Glomerular endothelial cell (primary cell): ENCODE measurements around the gene ZNF496. TPM values are rescaled to one million over a fixed set of nuclear protein-coding genes. Genes with fewer than 3 reads are reported as not detected.
"Not testable (repeated sequence)": the region's sequence is repeated elsewhere in the genome, so short reads cannot be mapped to it uniquely, and the experiment has no call there.

ENCODE experiments used
- DNase-seq: peaks from one replicate; pipeline ENCODE4 v3.0.0-alpha.2; 2011; ENCODE audit warnings: low read depth, low spot score; ENCODE audit errors: extremely low read depth
- total RNA-seq: library from RNA; depleted of rRNA; stranded (reverse); fragments of >200 nt; gene quantifications from 2 replicates; pipeline ENCODE4 v1.2.3, GENCODE V29; 2015

The ZNF496 gene
- total RNA-seq, 1 donor from 2014 or later = 55.9 TPM

DNA sequence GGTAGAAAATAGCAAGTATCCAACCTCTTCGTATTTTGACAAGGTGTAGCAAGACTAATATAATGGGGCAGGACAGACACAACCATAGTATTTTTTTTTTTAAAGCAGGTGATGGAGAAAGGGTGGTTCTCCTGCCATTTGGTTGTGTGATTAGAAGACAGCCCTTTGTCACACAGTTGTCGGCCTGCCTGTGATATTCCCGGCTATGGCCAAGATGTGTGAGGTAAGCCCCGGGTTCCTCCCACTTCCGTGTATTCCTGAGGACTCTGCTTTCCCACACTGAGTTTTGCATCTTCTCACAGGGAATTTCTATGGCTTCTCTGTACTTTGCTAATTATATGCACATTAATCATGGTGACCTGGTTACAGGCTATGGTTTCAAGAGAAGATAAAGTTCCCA is 35.9 kb downstream of the ZNF496 start:
- no peak for DNase-seq

- no peak for DNase-seq
These were observed 36.4 kb downstream of the ZNF496 start for GRCh38 chr1:247295274-247295684.

GRCh38 chr1:247294282-247294681 is 37.4 kb downstream of the ZNF496 start:
- no peak for DNase-seq

DNA sequence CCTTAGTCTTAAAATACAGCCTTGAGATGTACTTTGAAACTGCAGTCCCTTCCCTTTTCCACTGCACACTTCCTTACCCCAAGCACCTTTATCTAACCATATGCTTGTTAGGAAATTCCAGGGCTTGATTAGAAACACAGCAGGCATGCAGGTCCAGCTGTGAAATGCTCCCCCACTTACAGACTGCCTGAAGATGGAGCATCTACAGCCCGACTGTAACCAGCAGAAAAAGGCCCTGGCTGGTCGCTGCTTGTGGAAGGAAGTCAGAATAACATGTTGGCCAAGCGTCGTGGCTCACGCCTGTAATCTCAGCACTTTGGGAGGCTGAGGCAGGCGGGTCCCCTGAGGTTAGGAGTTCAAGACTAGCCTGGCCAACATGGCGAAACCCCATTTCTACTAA is 38.6 kb downstream of the ZNF496 start:
- DNase-seq = no peak

- no peak for DNase-seq
These were observed 39.7 kb downstream of the ZNF496 start for GRCh38 chr1:247291833-247292561.

DNA sequence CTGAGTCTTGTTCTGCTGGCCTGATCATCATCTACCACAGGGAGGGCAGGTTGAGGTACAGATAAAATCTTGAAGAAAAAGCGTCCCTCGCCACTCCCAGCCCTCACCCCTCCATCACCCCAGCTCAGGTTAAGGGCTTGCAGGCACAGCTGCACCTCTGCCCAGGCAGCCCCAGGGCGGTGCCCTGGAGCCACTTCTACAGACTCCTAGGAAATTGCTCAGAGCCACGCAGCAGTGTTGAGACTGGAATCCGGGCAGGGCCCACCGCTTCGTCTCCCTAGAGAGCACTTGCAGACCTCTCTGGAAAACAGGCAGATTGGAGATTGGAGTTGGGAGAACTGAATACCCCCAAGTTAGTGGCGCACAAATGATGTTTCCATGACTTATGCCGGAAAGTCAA is 40.5 kb downstream of the ZNF496 start:
- DNase-seq = no peak

DNA sequence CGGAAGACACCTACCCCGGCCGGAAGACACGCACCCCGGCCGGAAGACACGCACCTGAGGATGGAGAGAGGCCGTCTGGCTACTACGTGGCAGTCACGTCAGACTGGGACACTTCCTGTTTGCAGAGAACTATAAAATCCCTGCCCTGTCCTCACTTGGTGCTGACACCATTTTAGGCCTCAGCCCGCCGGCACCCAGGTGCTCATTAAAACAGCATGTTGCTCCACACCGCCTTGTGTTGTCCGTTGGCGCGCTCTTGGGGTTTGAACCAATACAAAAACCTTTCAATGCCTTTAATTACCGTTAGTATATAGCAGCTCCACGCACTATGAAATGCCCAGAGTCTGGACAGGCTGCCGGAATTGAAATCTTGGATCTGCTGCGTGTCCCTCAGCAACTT is 41.1 kb downstream of the ZNF496 start:
- no peak for DNase-seq

GRCh38 chr1:247289274-247289892 is 42.3 kb downstream of the ZNF496 start:
- DNase-seq = not testable (repeated sequence)

- no peak for DNase-seq
These were observed 43.3 kb downstream of the ZNF496 start for GRCh38 chr1:247288341-247288740.

- no peak for DNase-seq
These were observed 44.2 kb downstream of the ZNF496 start for GRCh38 chr1:247287460-247287859.

- no peak for DNase-seq
These were observed 45.5 kb downstream of the ZNF496 start for GRCh38 chr1:247286134-247286670.

DNA sequence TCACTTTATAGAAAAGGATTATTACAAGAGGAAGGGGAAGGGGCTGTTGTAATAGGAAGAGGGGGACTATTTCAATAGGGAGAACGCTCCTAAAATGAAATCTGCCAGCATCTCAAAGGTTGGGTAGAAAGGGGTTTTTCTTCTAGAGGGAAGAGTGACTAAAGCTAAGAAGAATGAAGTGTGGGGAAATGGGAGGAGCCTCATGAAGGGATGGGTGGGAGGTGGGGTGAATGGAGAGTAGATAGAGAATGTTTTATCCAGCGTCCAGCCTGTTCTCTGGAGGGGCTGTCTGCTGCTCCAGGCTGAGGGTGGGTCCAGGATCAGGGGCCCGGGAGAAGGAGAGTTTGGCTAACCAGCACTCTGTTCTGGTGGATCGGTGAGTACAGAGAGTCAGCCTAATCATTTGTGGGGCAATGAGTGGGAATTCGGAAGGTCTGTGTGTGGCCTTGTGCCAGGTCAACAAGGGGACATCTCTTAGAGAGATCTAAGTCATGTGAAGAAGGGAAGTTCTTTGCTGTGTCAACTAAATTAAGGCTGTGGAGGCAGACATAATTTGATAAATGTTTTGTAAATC is 50.6 kb downstream of the ZNF496 start:
- no peak for DNase-seq

GRCh38 chr1:247277191-247277590 is 54.5 kb downstream of the ZNF496 start:
- no peak for DNase-seq

DNA sequence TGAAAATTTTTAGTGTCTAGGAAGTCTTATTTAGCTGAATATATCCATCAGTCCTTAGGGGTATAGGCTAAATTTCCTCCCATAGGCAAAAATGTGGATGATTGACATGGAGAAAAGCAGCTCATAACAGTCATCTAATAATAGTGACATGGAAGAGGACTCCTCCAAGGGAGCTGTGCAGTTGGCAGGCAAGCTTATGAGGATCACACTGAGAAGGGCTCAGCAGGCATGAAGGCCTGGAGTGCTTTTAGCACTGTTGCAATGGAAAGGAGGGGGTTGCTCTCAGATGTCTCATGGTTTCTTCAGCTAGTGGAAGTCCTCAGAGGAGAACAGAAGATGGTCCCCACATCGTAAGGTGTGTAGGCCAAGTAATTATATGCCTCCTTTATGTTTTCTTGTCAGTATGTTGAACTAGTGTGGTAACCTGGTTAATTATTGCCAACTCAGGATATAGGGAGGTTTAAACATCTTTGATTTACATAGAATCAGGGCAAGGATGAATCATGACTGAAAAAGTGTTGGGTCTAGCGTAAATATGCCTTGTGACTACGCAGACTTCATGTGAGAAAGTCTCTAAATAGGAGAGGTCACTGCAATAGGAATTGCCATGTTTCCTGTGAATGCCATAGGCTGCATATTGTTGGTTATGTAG is 56.9 kb downstream of the ZNF496 start:
- no peak for DNase-seq

DNA sequence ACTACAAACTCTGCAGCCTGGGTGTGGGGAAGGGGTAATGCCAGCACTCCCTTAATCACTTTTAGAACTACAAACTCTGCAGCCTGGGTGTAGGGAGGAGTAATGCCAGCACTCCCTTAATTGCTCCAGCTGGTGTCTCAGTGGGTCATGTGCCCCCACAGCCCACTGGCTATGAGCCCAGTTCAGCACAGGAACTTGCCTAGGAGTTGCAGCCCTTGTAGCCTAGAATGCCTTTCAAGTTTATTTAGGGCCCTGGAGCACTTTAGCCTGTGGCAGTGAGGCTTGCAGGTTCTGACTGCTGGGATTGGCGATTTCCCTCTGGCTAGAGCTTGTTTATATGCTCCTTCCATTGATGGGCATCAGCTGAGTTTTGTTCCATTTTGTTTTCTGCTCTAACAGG is 58.7 kb downstream of the ZNF496 start:
- DNase-seq = no peak

DNA sequence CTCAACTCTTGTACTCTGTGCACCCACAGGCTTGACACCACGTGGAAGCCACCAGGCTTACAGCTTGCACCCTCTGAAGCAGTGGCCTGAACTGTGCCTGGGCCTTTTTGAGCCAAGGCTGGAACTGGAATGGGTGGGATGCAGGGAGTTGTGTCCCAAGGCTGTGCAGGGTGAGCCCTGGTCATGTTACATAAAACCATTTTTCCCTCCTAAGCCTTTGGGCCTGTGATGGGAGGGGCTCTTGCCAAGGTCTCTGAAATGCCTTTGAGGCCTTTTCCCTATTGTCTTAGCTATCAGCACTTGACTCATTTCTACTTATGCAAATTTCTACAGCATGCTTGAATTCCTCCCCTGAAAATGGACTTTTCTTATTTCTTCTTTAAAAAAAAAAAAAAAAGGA is 61.7 kb downstream of the ZNF496 start:
- DNase-seq = no peak

DNA sequence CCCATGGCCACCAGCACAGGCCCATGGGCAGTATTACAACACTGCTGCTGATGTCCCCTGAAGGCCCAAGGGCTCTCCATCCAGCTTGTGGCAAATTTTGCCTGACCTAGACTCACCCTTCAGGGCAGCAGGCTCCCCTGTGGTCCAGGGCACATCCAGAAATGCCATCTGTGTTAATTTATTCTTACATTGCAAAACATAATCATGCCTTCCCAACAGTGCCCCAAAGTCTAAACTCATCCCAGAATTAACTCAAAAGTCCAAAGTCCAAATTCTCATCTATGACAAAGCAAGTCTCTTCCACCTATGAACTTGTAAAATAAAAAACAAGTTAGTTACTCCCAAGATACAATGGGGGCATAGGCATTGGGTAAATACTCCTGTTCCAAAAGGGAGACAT is 62.5 kb downstream of the ZNF496 start:
- DNase-seq = no peak

DNA sequence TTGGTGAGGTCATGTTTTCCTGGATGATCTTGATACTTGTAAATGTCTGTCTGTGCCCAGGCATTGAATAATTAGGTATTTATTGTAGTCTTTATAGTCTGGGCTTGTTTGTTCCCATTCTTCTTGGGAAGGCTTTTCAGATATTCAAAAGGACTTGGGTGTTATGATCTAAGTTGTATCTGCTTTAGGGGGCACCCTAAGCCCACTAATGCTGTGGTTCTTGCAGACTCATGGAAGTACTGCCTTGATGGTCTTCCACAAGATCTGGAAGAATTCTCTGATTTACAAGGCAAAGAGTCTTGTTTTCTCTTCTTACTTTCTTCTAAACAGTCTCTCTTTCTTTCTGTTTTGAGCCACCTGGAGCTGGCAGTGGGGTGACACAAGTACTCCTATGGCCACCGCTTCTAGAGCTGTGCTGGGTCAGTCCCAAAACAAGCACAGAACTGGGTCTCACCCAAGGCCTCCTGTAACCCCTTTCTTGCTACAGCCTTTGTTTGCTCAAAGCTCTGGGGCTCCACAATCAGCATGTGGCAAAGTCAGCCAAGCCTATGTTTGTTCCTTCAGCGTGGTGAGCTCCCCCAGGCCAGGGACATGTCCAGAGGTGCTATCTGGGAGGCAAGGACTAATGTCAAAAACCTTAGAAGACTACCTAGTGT is 63.1 kb downstream of the ZNF496 start:
- no peak for DNase-seq

DNA sequence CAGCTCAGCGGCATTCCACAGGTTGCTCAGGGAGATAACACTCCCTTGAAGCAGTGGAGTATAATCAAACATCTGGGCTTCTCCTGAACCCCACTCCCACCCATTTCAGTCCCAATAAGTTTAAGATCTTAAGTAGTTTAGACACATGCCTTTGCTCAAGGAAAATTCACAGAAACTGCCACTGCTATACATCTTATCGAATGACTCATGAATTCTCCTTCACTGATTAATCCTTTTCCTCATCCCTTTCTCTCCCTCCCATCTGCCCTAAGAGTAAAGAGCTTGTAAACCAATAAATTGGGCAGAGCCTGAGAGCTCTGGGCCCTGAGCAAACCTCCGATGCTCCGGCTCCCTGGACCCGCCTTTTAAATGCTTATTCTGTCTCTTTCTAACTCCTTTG is 65.6 kb downstream of the ZNF496 start:
- no peak for DNase-seq

- not testable (repeated sequence) for DNase-seq
These were observed 75.9 kb downstream of the ZNF496 start, which contains the start of gene VN1R5 for GRCh38 chr1:247255772-247256171. Gene VN1R5, plus strand, starts transcription at chr1:247256072.

- DNase-seq = no peak
These were observed 84.1 kb downstream of the ZNF496 start for GRCh38 chr1:247247568-247247967.
